ENCODE results near the gene GPR84. TPM values are rescaled to one million over a fixed set of nuclear protein-coding genes. Genes with fewer than 3 reads are reported as not detected.

GPR84 gene
- total RNA-seq, 1 donor from 2014 or later = not detected

GRCh38 chr12:54372113-54372806 is 8.0 kb upstream of the GPR84 start:
- H3K4me1 ChIP-seq = peaks cover 60% of the 10 kb centered on the region
- no peak overlapping the region for H3K4me3 ChIP-seq
- intact Hi-C loops (cut with DNase I) = no loop called here
- TF ChIP-seq POLR2AphosphoS5 (IDR thresholded peaks at IDR 0.05; ENCODE audit: insufficient read depth in 1 of 2, low read depth in 1 of 2) (no peak), POLR2A (IDR thresholded peaks at IDR 0.05) (no peak), CTCF (IDR thresholded peaks at IDR 0.05) (no peak)
- no peak for DNase-seq (ENCODE audit: extremely low spot score in 2 of 2)
- H3K9me3 ChIP-seq = no peaks in the 10 kb centered on the region
- H3K27ac ChIP-seq = peak overlapping the region; percentile 93
- H3K36me3 ChIP-seq = no peaks in the 10 kb centered on the region
- no peaks in the 10 kb centered on the region for H3K27me3 ChIP-seq

GRCh38 chr12:54371328-54372112 is 7.2 kb upstream of the GPR84 start:
- no peak overlapping the region for H3K4me3 ChIP-seq
- H3K27ac ChIP-seq = peak overlapping the region; percentile 93
- no peaks in the 10 kb centered on the region for H3K27me3 ChIP-seq
- TF ChIP-seq CTCF (IDR thresholded peaks at IDR 0.05) = no peak
- TF ChIP-seq POLR2A (IDR thresholded peaks at IDR 0.05) = no peak
- TF ChIP-seq POLR2AphosphoS5 (IDR thresholded peaks at IDR 0.05; ENCODE audit: insufficient read depth in 1 of 2, low read depth in 1 of 2) = peak in 1 of 2 donors; percentile 69
- intact Hi-C loops (cut with DNase I) = no loop called here
- no peak for DNase-seq (ENCODE audit: extremely low spot score in 2 of 2)
- H3K4me1 ChIP-seq = peaks cover 52% of the 10 kb centered on the region
- H3K9me3 ChIP-seq = no peaks in the 10 kb centered on the region
- no peaks in the 10 kb centered on the region for H3K36me3 ChIP-seq

- Histone ChIP-seq H3K27me3 (no peaks in the 10 kb centered on the region), H3K27ac (peak overlapping the region; percentile 93), H3K36me3 (no peaks in the 10 kb centered on the region), H3K4me3 (peak overlapping the region; percentile 42 to 62), H3K4me1 (peaks cover 40% of the 10 kb centered on the region), H3K9me3 (no peaks in the 10 kb centered on the region)
- TF ChIP-seq CTCF (IDR thresholded peaks at IDR 0.05) = peak; percentile 30 to 93 (median 91)
- peak in 1 of 2 donors; percentile 72 for TF ChIP-seq POLR2AphosphoS5 (IDR thresholded peaks at IDR 0.05; ENCODE audit: insufficient read depth in 1 of 2, low read depth in 1 of 2)
- TF ChIP-seq POLR2A (IDR thresholded peaks at IDR 0.05) = peak in 1 of 2 donors; percentile 22
- no peak for DNase-seq (ENCODE audit: extremely low spot score in 2 of 2)
- intact Hi-C loops (cut with DNase I) = no loop called here
These were observed 6.0 kb upstream of the GPR84 start for GRCh38 chr12:54370171-54370730.

GRCh38 chr12:54369597-54370131 is 5.4 kb upstream of the GPR84 start:
- intact Hi-C loops (cut with DNase I) = loop anchor here (10.0 kb wide), 2 partner anchors 115 to 155 kb away; no protein-coding TSS in a partner anchor
- no peaks in the 10 kb centered on the region for H3K27me3 ChIP-seq
- peaks cover 34% of the 10 kb centered on the region for H3K4me1 ChIP-seq
- peak overlapping the region; percentile 42 to 62 for H3K4me3 ChIP-seq
- H3K36me3 ChIP-seq = no peaks in the 10 kb centered on the region
- no peaks in the 10 kb centered on the region for H3K9me3 ChIP-seq
- peak overlapping the region; percentile 93 for H3K27ac ChIP-seq
- TF ChIP-seq CTCF (IDR thresholded peaks at IDR 0.05) = no peak
- no peak for TF ChIP-seq POLR2A (IDR thresholded peaks at IDR 0.05)
- no peak for TF ChIP-seq POLR2AphosphoS5 (IDR thresholded peaks at IDR 0.05; ENCODE audit: insufficient read depth in 1 of 2, low read depth in 1 of 2)
- no peak for DNase-seq (ENCODE audit: extremely low spot score in 2 of 2)

Measured in vagina (tissue), 2 donors.